Left lobe of liver (tissue), 2 donors: ENCODE measurements around the gene LZTS2. TPM values are rescaled to one million over a fixed set of nuclear protein-coding genes. Genes with fewer than 3 reads are reported as not detected.
"Not testable (repeated sequence)": the region's sequence is repeated elsewhere in the genome, so short reads cannot be mapped to it uniquely, and the experiment has no call there.

Experiments
- ATAC-seq: fragments of 200-7000 bp; cut with Tn5 transposase; one replicate; pipeline ENCODE4 v1.9.1; 2020; ENCODE audit warnings: mild to moderate bottlenecking, moderate library complexity
- DNase-seq: peaks from one replicate; pipeline ENCODE4 v3.0.0-alpha.2; 2020; ENCODE audit warnings: low spot score
- total RNA-seq: library from RNA; stranded (reverse); gene quantifications from one replicate; pipeline ENCODE4 v1.2.1, GENCODE V29; 2021
- donor health status: DM: no; HTN: no; CAD: no; lungs with moderate emphysema.
- donor health status: DM: no; HTN: yes; CAD: no.

The LZTS2 gene
- total RNA-seq, 1 donor from 2014 or later, result 11.1 TPM

GRCh38 chr10:101031128-101031795, 31.7 kb downstream of the LZTS2 start, which contains the start of the genes PDZD7 and SFXN3:
TSS of gene PDZD7 (minus strand) at chr10:101031129. CDS start at chr10:101030219, 910 bp downstream.
TSS of gene SFXN3 (plus strand) at chr10:101031234. CDS start at chr10:101034695, 3,461 bp downstream.
- peak; percentile 95 for ATAC-seq

GRCh38 chr10:101031796-101032636, 32.4 kb downstream of the LZTS2 start:
- DNase-seq, result peak; percentile 69
- peak; percentile 33 for ATAC-seq

More at GRCh38 chr10:101031128-101031795, 31.7 kb downstream of the LZTS2 start, which contains the start of the genes PDZD7 and SFXN3:
- peak; percentile 98 for DNase-seq

- DNase-seq (no peak), ATAC-seq (peak; percentile 6)
These were observed 33.1 kb downstream of the LZTS2 start for GRCh38 chr10:101032637-101033224.

GRCh38 chr10:101033276-101033675, 33.7 kb downstream of the LZTS2 start:
- no peak for DNase-seq
- ATAC-seq, result no peak

GRCh38 chr10:101034404-101034803, 34.8 kb downstream of the LZTS2 start:
- not testable (repeated sequence) for ATAC-seq, DNase-seq

GRCh38 chr10:101035314-101035713, 35.7 kb downstream of the LZTS2 start:
- ATAC-seq, result no peak
- DNase-seq, result no peak

GRCh38 chr10:101035916-101036702, 36.5 kb downstream of the LZTS2 start:
- no peak for ATAC-seq
- DNase-seq, result no peak

GRCh38 chr10:101036726-101037125, 37.1 kb downstream of the LZTS2 start:
- no peak for DNase-seq
- ATAC-seq, result no peak

GRCh38 chr10:101038484-101038883, 38.9 kb downstream of the LZTS2 start:
- no peak for DNase-seq
- no peak for ATAC-seq

- DNase-seq, result no peak
- ATAC-seq, result no peak
These were observed 40.5 kb downstream of the LZTS2 start for GRCh38 chr10:101040061-101040460.

- ATAC-seq (no peak), DNase-seq (no peak)
These were observed 41.2 kb downstream of the LZTS2 start for GRCh38 chr10:101040851-101041250.

- ATAC-seq (peak; percentile 72), DNase-seq (peak; percentile 80)
These were observed 41.7 kb downstream of the LZTS2 start for GRCh38 chr10:101041252-101041761.

- DNase-seq (no peak), ATAC-seq (no peak)
These were observed 42.5 kb downstream of the LZTS2 start for GRCh38 chr10:101042118-101042517.

- peak; percentile 98 for DNase-seq
- peak; percentile 95 for ATAC-seq
These were observed 43.2 kb downstream of the LZTS2 start for GRCh38 chr10:101042667-101043362.

- DNase-seq, result no peak
- no peak for ATAC-seq
These were observed 43.7 kb downstream of the LZTS2 start for GRCh38 chr10:101043363-101043707.

- no peak for ATAC-seq
- no peak for DNase-seq
These were observed 44.5 kb downstream of the LZTS2 start for GRCh38 chr10:101044117-101044516.

GRCh38 chr10:101046332-101047238, 47.0 kb downstream of the LZTS2 start:
- no peak for ATAC-seq
- DNase-seq, result no peak

GRCh38 chr10:101047268-101047667, 47.7 kb downstream of the LZTS2 start:
- ATAC-seq (no peak), DNase-seq (no peak)
